Measurements from ENCODE around the gene SHROOM2.

SHROOM2 gene

GRCh38 chrX:9899640-9900111, 113.4 kb downstream of the SHROOM2 start (continued):
- no peak for TF ChIP-seq ZNF768 (tag by site-specific recombination; IDR thresholded peaks at IDR 0.05)
- no peak for TF ChIP-seq ZNF518A (tag by site-specific recombination; conservative IDR thresholded peaks at IDR 0.05; ENCODE audit: low read depth)
- TF ChIP-seq ZBTB17 (tag by site-specific recombination; IDR thresholded peaks at IDR 0.05), result no peak
- TF ChIP-seq ZNF132 (tag by site-specific recombination; IDR thresholded peaks at IDR 0.05; ENCODE audit: borderline replicate concordance), result no peak

- TF ChIP-seq ZNF202 (tag by site-specific recombination; IDR thresholded peaks at IDR 0.05; ENCODE audit: borderline replicate concordance) (no peak), ZNF221 (tag by site-specific recombination; IDR thresholded peaks at IDR 0.05; ENCODE audit: borderline replicate concordance) (no peak), IKZF3 (tag by site-specific recombination; IDR thresholded peaks at IDR 0.05) (no peak), PBX3 (CRISPR knock-in tag; IDR thresholded peaks at IDR 0.05) (no peak)
- no peaks in the 10 kb centered on the region for H3K9me3 ChIP-seq (ENCODE audit: control insufficient read depth, insufficient read depth, low read depth, low read length)
- no peaks in the 10 kb centered on the region for H3K4me1 ChIP-seq (ENCODE audit: control insufficient read depth, insufficient read depth, low read length)
- CTCF ChIA-PET, result no interaction called here
- H3K27ac ChIP-seq (ENCODE audit: extremely low read depth, low read depth, low read length), result no peak overlapping the region
- H3K36me3 ChIP-seq (ENCODE audit: control insufficient read depth in 2 of 2, insufficient read depth in 1 of 2, low read length in 2 of 2), result no peaks in the 10 kb centered on the region
- POLR2A ChIA-PET, result no interaction called here
- H3K4me3 ChIP-seq (ENCODE audit: low read depth, low read length), result no peak overlapping the region
Measured at GRCh38 chrX:9902656-9903055, 116.4 kb downstream of the SHROOM2 start.

- no peak overlapping the region for H3K27ac ChIP-seq (ENCODE audit: extremely low read depth, low read depth, low read length)
- no peak overlapping the region for H3K4me3 ChIP-seq (ENCODE audit: low read depth, low read length)
- no peaks in the 10 kb centered on the region for H3K9me3 ChIP-seq (ENCODE audit: control insufficient read depth, insufficient read depth, low read depth, low read length)
- H3K4me1 ChIP-seq (ENCODE audit: control insufficient read depth, insufficient read depth, low read length), result no peaks in the 10 kb centered on the region
- H3K36me3 ChIP-seq (ENCODE audit: control insufficient read depth in 2 of 2, insufficient read depth in 1 of 2, low read length in 2 of 2), result no peaks in the 10 kb centered on the region
- TF ChIP-seq ZBTB20 (tag by site-specific recombination; IDR thresholded peaks at IDR 0.05), result no peak
- TF ChIP-seq SALL2 (tag by site-specific recombination; IDR thresholded peaks at IDR 0.05; ENCODE audit: borderline replicate concordance), result no peak
- TF ChIP-seq ZNF747 (tag by site-specific recombination; IDR thresholded peaks at IDR 0.05), result no peak
- no peak for TF ChIP-seq ZNF76 (tag by site-specific recombination; IDR thresholded peaks at IDR 0.05; ENCODE audit: borderline replicate concordance, low read depth)
- TF ChIP-seq ZNF239 (tag by site-specific recombination; IDR thresholded peaks at IDR 0.05), result no peak
- TF ChIP-seq ZNF114 (tag by site-specific recombination; IDR thresholded peaks at IDR 0.05), result no peak
- no peak for TF ChIP-seq ZNF555 (tag by site-specific recombination; conservative IDR thresholded peaks at IDR 0.05)
- TF ChIP-seq ZNF148 (tag by site-specific recombination; IDR thresholded peaks at IDR 0.05; ENCODE audit: borderline replicate concordance), result no peak
- TF ChIP-seq SP3 (tag by site-specific recombination; IDR thresholded peaks at IDR 0.05), result no peak
- CTCF ChIA-PET, result no interaction called here
- POLR2A ChIA-PET, result no interaction called here
Measured at GRCh38 chrX:9903146-9903545, 116.9 kb downstream of the SHROOM2 start.

Measured in HEK293 (cell line).